GM19324 (cell line): ENCODE measurements around the gene ASCC2.
"Not testable (repeated sequence)": the region's sequence is repeated elsewhere in the genome, so short reads cannot be mapped to it uniquely, and the experiment has no call there.

Experiments used
- ATAC-seq: cut with Tn5 transposase; IDR thresholded peaks from one replicate; pipeline ENCODE4 v1.9.1; 2021; ENCODE audit warnings: mild to moderate bottlenecking, moderate library complexity; ENCODE audit not compliant: unreplicated experiment, low FRiP score

ASCC2 gene

GRCh38 chr22:29762263-29762662 lies 75.8 kb downstream of the ASCC2 start:
- ATAC-seq, result no peak

GRCh38 chr22:29758959-29759358 lies 79.1 kb downstream of the ASCC2 start:
- ATAC-seq, result no peak

GRCh38 chr22:29758068-29758622 lies 79.9 kb downstream of the ASCC2 start:
- ATAC-seq, result no peak

- ATAC-seq, result no peak
Observed at GRCh38 chr22:29757096-29757495, 81.0 kb downstream of the ASCC2 start.

- ATAC-seq, result no peak
Observed at GRCh38 chr22:29756341-29756740, 81.7 kb downstream of the ASCC2 start.

GRCh38 chr22:29755889-29756288 lies 82.2 kb downstream of the ASCC2 start:
- no peak for ATAC-seq

GRCh38 chr22:29754658-29755395 lies 83.2 kb downstream of the ASCC2 start:
- not testable (repeated sequence) for ATAC-seq

- ATAC-seq, result no peak
Observed at GRCh38 chr22:29753808-29754657, 84.0 kb downstream of the ASCC2 start.

- ATAC-seq, result no peak
Observed at GRCh38 chr22:29751669-29752068, 86.4 kb downstream of the ASCC2 start.

- no peak for ATAC-seq
Observed at GRCh38 chr22:29750559-29751538, 87.2 kb downstream of the ASCC2 start.

GRCh38 chr22:29750029-29750428 lies 88.0 kb downstream of the ASCC2 start:
- ATAC-seq, result no peak

GRCh38 chr22:29748248-29748893 lies 89.7 kb downstream of the ASCC2 start:
- ATAC-seq, result no peak

- no peak for ATAC-seq
Observed at GRCh38 chr22:29747832-29748231, 90.2 kb downstream of the ASCC2 start.

- no peak for ATAC-seq
Observed at GRCh38 chr22:29744902-29745301, 93.2 kb downstream of the ASCC2 start.

GRCh38 chr22:29742326-29742725 lies 95.7 kb downstream of the ASCC2 start:
- no peak for ATAC-seq

- ATAC-seq, result no peak
Observed at GRCh38 chr22:29741926-29742325, 96.1 kb downstream of the ASCC2 start.

GRCh38 chr22:29740216-29740615 lies 97.9 kb downstream of the ASCC2 start:
- no peak for ATAC-seq

GRCh38 chr22:29739346-29739875 lies 98.7 kb downstream of the ASCC2 start:
- ATAC-seq, result no peak
